Fibroblast of lung (primary cell): Measurements from ENCODE around the gene SOX12.

Experiments
- EZH2 ChIP-seq: IDR thresholded peaks from 2 replicates; pipeline ENCODE4 v1.5.1; 2012; ENCODE audit warnings: low read length, control low read depth, mild to moderate bottlenecking; ENCODE audit errors: missing control alignments
- TF ChIP-seq, protein P1 (sequence below), 2 donors: IDR thresholded peaks in 1 of 2; conservative IDR thresholded peaks in 1 of 2; 1 replicate in 1 of 2; 2 replicates in 1 of 2; pipeline ENCODE4 v1.5.1; 2011 to 2012; ENCODE audit warnings: low read length in 2 of 2, control low read depth in 1 of 2, inconsistent platforms in 1 of 2, low read depth in 1 of 2, mild to moderate bottlenecking in 1 of 2

DNA sequence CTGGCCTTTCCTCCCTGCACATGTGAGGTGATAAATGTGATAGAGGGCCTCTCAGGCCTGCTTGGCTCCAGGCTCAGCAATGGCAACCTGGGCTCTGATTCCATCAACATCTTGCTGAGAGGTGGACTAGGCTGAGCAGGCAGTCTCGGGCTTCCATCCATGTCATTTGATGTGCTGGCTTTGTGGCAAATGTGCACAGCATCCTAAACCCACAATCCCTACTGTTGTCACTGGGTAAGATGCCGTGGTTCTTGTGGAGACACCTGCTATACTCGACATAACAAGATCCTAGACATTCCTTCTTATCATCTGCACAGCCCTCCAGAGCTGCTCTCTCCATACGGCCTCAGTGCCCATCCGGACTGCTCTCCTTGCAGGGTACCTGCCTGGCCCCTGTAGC is 30.8 kb upstream of the SOX12 start:
- TF ChIP-seq, protein P1, sequence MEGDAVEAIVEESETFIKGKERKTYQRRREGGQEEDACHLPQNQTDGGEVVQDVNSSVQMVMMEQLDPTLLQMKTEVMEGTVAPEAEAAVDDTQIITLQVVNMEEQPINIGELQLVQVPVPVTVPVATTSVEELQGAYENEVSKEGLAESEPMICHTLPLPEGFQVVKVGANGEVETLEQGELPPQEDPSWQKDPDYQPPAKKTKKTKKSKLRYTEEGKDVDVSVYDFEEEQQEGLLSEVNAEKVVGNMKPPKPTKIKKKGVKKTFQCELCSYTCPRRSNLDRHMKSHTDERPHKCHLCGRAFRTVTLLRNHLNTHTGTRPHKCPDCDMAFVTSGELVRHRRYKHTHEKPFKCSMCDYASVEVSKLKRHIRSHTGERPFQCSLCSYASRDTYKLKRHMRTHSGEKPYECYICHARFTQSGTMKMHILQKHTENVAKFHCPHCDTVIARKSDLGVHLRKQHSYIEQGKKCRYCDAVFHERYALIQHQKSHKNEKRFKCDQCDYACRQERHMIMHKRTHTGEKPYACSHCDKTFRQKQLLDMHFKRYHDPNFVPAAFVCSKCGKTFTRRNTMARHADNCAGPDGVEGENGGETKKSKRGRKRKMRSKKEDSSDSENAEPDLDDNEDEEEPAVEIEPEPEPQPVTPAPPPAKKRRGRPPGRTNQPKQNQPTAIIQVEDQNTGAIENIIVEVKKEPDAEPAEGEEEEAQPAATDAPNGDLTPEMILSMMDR (conservative IDR thresholded peaks at IDR 0.05 in 1 of 2, IDR thresholded peaks at IDR 0.05 in 1 of 2; ENCODE audit: low read depth in 1 of 2, low read length in 2 of 2) = no peak
- no peak for TF ChIP-seq EZH2
